Embryonic facial prominence (tissue), 1 donor: ENCODE measurements around the gene ARID5B.
A peak's percentile ranks its signal among the peaks of the same experiment; 100 is the strongest.

Experiments used
- DNase-seq: peaks from one replicate; pipeline ENCODE4 v3.0.0-alpha.2; 2016; ENCODE audit errors: extremely low spot score

ARID5B gene

DNA sequence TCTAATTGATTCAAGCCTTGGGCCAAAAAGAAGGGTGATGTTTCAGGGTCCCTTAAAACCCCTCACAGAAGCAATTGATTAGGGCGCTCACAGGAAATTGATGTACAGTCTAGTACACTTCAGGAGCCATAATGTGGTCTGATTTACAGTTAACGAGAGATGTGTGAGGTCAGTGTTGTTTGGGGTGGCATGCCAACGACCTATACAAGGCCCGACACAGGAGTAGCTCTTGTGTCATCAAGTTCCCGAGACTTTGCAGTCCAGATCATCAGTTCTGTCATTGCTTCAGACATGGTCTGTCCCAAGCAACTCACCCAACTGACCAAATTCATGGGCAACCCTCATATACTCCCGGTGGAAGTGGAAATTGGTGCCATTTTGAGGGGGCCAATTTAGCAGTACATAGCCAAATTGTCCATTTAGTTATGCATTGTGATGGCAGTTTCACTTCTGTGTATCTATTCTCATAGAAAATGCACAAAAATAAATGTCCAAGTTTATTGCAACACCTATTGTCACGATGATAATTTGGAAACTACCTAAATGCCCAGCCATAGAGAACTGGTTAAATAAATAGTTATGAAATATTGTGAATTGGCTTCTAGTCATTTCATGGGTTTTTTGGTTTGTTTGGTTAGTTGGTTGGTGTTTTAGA lies 18.0 kb upstream of the ARID5B start:
- DNase-seq, result no peak

GRCh38 chr10:61887772-61888171 lies 13.7 kb upstream of the ARID5B start:
- DNase-seq, result no peak

DNA sequence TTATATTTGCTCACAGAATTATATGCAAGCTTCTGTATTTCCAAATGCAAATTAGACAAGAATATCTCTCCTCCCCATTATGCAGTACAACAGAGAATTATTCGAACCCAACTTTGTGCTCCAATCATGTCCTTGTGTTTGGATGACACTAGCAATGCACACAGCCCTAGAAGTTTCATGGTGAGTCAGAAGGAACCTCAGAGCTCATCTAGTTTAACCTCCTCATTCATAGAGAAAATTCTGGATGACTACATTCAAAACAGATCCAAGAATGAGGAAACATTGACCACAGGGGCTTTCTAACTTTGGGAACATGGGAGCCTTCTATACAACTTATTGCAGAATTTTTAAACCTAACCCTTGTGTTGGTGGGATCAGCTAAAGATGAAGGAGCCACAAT lies 12.8 kb upstream of the ARID5B start:
- no peak for DNase-seq

DNA sequence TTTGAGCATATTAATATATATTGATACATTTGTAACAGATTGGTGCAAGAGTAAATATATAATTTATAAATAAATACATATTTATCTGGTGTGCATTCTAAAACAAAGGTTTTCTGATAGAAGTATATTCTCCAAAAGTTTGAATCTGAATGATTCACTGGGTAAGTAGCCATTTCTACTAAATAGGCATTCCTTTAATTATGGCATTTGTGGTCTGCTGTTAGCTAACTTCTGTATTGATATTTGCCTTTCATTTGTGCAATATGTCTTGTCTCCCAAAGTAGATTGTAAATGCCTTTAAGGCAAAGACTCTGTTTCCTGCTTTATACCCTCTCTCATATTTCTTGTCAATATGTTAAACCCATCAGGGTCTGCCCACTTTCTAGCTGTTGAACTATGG lies 11.1 kb upstream of the ARID5B start:
- DNase-seq, result no peak

DNA sequence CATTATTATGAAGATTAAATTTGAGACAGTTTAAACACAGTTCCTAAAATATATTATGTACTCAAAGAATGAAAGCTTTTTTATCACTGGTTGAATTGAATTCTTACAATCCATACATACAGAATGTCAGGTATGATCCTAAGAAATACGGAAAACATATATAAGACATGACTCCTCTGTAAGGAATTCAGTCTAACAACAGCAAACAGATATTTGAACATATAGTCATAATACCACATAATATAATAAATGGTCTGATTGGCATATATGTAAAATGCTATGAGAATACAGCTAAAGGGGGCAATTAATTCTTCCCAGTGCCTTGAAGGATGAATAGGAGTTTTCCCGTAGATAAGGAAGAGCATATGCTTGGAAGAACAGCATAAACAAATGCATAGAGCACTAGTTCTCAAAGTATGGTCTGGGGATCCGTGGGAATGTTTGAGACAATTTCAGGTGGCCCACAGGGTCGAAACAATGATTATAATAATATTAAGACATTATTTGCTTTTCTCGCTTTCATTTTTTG lies 10.6 kb upstream of the ARID5B start:
- no peak for DNase-seq

DNA sequence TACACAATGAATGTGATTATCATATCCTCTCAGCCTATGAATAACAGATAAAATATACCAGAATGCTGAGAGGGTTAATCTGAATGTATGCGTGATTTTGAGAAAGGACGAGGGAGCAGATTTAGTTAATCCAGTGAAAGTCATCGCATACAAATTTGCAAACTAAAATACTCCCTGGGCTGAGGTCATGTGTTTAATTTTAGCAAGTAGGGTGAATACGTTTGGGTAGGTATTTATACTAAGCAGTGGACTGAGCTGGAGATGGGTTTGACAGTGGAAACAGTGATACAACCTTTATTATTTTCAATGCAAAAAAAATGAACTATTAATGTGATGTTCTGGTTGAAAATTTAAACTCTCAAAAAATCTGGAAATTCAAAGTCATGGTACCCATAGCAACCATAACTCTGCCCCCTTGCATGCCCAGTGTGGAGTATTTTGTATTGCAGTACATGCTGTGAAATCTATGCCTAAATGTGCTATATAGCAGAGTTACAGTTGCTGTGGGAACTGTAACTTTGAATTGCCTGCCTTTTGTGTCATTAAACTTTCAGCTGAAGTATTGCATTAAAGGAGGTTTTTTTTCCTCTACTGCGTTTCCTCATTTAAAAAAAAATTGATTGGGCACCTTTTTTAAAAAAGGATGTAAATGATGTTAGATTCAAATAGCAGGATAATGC lies 9.5 kb upstream of the ARID5B start:
- no peak for DNase-seq

DNA sequence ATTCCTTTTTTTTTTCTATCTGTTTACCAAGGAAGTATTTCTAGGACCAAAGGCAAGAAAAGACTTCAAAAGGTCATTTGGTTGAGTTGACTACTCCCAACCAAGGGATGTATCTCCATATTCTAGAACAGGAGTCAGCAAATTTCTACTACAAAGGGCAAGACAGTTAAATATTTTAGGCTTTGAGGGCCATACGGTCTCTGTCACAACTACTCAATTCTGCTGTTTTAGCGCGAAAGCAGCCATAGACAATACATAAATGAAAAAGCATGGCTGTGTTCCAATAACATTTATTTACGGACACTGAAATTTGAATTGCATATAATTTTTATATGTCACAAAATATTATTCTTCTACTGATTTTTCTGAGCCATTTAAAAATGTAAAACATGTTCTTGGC lies 8.5 kb upstream of the ARID5B start:
- DNase-seq, result no peak

DNA sequence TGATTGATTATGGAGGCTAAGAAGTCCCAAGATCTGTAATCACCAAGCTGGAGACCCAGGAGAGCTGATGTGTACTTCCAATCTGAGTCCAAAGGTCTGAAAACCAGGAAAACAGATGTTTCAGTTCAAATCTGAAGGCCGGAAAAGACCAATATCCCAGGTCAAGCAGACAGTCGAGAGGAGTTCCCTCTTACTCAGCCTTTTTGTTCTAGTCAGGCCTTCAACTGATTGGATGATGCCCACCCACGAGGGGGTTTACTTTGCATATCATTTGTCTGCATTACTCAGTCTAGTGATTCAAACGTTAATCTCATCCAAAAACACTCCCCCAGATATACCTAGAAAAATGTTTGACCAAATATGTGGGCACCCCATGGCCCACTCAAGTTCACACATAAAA lies 7.4 kb upstream of the ARID5B start:
- no peak for DNase-seq

DNA sequence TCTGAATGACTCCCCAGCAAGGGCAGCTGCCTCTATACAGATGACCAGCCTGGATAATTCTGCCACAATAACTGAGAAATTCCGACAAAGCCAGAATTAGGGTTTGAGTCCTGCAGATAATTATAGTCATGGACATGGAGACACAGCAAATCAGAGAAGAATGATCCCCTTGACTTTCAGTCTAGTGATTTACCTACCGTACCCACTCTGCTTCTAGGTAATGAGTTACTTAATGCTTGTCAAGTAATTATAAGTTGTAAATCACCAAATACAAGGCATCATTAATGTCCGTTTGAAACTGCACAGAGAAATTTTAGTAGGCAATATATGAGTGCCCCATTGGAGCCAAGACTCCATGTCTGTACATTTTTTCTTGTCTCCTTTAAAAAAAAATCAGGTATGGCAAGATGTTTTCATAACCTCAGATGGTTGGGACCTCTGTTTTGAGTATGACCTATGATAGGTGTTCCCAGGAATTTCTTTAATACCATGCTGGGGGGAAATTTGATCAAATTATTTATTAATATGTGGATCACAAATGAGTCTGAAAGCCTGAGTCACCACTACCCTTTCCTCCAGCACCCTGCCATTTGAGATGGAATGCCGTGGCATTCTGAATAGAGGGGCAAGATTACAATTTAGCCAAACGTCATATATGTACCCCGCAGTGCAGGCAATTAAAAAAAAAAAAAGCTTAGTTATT lies 5.5 kb upstream of the ARID5B start:
- no peak for DNase-seq

- DNase-seq, result no peak
These were observed 4.4 kb upstream of the ARID5B start for GRCh38 chr10:61896854-61897661.

DNA sequence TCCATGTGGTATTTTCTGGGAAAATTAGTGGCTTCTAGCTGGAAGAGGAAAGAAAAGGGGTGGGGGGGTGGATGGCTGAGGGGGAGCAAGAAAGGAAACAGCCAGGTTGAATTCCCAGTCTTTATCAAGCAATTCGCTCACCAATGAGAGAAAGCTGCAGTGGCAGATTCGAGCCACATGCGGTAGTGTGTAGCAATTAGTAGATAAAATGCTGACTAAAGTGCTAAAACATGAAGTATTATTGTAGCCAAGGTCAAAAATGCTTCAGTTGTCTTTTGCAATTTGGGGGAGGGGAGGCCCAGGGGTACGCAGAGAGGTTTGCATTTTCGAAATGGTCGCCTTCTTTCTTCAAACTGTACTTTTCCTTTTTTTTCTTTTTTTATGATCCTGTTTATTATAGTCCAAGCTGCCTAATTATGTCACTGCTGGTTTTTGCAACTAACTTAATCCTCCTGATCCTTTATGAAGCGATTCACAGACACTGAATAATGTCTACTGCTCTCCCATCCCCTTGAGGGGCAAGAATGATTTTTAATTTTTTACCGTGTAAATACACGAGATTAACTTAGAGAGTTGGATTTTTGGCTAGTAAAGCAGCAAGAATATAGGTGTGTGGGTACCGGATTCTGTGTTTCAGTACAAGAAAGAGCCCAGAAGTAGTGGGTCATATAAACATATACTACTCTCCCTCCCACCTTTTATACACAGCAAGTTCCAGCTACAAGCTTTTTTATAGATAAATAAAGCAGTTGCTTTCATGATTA lies 3.6 kb upstream of the ARID5B start:
- no peak for DNase-seq

DNA sequence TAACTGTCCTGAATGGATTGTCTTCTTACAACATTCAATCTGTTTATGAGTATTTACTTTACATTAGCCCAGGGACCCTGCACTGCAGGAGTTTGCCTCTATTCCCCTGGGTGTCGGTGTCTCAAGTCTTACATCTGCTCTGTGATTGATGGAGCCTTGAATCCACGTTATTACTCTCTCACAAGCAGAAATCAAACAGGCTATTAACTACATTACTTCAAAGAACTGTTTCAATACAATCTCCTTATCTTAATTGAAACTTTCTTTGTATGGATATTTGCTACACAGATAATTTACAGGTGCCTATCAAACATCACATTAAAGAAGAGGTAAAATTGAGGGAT lies 3.1 kb upstream of the ARID5B start:
- no peak for DNase-seq

GRCh38 chr10:61899069-61899531 lies 2.4 kb upstream of the ARID5B start:
- DNase-seq, result no peak

GRCh38 chr10:61899663-61899996 lies 1.9 kb upstream of the ARID5B start:
- DNase-seq, result no peak

GRCh38 chr10:61899997-61900828 lies 1.3 kb upstream of the ARID5B start:
- DNase-seq, result peak; percentile 47

DNA sequence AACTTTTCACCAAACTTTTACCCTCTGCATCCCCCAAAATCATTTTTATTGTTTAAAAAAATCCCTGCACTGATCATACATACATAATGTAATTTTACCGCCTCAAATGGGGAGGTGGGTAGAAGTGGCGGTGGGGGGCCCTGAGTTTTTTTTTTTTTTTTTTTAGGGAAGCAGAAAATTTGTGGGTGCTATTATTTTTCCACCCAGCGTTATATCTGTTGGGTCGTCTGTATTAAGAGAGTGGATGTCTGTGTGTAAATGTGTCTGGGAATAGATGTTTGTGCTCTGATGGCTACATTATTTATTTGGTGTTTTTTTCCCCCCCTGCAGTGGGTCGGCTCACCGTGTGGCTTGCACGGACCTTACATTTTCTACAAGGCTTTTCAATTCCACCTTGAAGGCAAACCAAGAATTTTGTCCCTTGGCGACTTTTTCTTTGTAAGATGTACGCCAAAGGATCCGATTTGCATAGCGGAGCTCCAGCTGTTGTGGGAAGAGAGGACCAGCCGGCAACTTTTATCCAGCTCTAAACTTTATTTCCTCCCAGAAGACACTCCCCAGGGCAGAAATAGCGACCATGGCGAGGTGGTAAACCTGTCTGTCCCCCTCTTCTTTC lies 438 bp downstream of the ARID5B start:
- DNase-seq, result no peak

DNA sequence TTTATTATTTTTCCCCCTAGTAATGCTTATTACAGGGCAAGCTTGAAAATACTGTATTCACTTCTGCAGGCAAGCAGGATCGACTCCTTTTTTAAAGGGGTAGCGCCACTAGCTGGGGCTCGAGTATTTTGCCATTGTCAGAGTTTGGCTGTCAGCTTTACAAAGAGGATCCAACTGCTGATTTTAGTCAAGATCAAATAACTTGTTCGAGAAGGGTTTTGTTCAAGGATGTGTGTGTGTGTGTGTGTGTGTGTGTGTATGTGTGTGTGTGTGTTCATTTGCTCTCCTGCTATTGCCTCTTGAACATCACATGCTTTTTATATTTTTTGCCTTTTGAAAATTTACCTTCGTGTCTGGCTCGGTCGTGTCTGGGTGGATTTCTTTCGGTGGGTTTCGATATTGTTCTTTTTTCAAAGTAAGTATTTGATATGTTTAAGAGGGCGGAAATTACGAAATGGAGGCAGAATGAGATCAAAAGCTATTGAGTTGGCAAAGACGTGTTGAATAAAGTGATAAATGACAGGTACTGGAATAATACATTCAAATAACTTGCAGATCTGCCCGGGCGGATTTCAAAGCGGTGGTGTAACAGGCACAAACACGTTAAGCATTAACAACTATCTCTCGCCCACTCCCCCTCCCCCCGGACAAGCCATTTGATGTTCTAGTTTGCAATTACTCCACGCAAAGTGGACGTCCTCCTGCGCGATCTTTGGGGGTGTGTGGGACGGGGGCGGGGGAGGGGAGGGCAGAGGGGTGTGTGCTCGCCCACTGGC lies 1.1 kb downstream of the ARID5B start:
- DNase-seq, result peak; percentile 73

- peak; percentile 67 for DNase-seq
These were observed 1.9 kb downstream of the ARID5B start for GRCh38 chr10:61903221-61903927.

- DNase-seq, result peak; percentile 69
These were observed 2.4 kb downstream of the ARID5B start for GRCh38 chr10:61903928-61904344.
